ENCODE data around the gene KLC1.

GRCh38 chr14:103705504-103706284 lies 76.7 kb downstream of the KLC1 start:
- TF ChIP-seq CTCF (IDR thresholded peaks at IDR 0.05) (no peak), POLR2A (IDR thresholded peaks at IDR 0.05) (no peak), EP300 (IDR thresholded peaks at IDR 0.05) (no peak), POLR2AphosphoS5 (IDR thresholded peaks at IDR 0.05) (no peak)

Measured in sigmoid colon (tissue), 4 donors.